K562 (cell line): ENCODE results near the gene FAM174C. TPM values are rescaled to one million over a fixed set of nuclear protein-coding genes. Genes with fewer than 3 reads are reported as not detected.

ENCODE experiments used
- ATAC-seq: fragments of 200-7000 bp; cut with Tn5 transposase; 3 replicates; pipeline ENCODE4 v1.9.1; 2020; ENCODE audit warnings: moderate library complexity
- BruUV-seq: library from RNA; stranded (reverse); fragments of 400-500 nt; replicated peaks from 2 replicates; lab custom pipeline; 2021; lab: Mats Ljungman, UMichigan
- CTCF ChIA-PET: fragments of 300-600 bp; formaldehyde crosslinking; extraction: SDS; loops from one replicate; lab custom pipeline; 2021; ENCODE audit warnings: low intra/inter-chr PET ratio; lab: Yijun Ruan, JAX
- POLR2A ChIA-PET: fragments of 300-600, 350-650 bp; sonication (Branson Sonifier 250); formaldehyde crosslinking; extraction: SDS; loops from one replicate; lab custom pipeline; 2021; ENCODE audit warnings: antibody characterized with exemption, inconsistent platforms; lab: Yijun Ruan, JAX
- DNase-seq, 4 experiments: peaks; one replicate each; pipeline versions ENCODE4 v3.0.0 to v3.0.0-alpha.2; 2011 to 2018; ENCODE audit warnings: low spot score in 3 of 4, mixed read lengths in 3 of 4; ENCODE audit errors: extremely low read depth in 1 of 4
- FAIRE-seq: peaks from 2 replicates; lab custom pipeline; 2011; peaks lifted over from hg19 to GRCh38; lab: Jason Lieb, UNC
- H2AFZ ChIP-seq: 2 replicates; pipeline ENCODE4 v1.6.0; 2011; ENCODE audit warnings: low read depth, low read length, control low read depth, inconsistent platforms
- H3K27ac ChIP-seq: fragments of 200-600 bp; 3 replicates; pipeline ENCODE4 v1.8.0; 2011; ENCODE audit warnings: low read depth, mild to moderate bottlenecking, control low read depth, inconsistent platforms, low read length, moderate library complexity, mixed read lengths; ENCODE audit errors: extremely low read depth
- H3K27me3 ChIP-seq, 2 experiments: fragments of 300-600 bp in 1 of 2; 2 replicates in 1 of 2; 3 replicates in 1 of 2; pipeline versions ENCODE4 v1.6.0 to v1.8.0; 2011; ENCODE audit warnings: inconsistent platforms in 2 of 2, low read length in 2 of 2, mild to moderate bottlenecking in 1 of 2, mixed read lengths in 1 of 2, moderate library complexity in 1 of 2; ENCODE audit not compliant: control insufficient read depth in 2 of 2, insufficient read depth in 2 of 2
- H3K36me3 ChIP-seq: fragments of 300-600 bp; 3 replicates; pipeline ENCODE4 v1.8.0; 2011; ENCODE audit warnings: mild to moderate bottlenecking, low read length, inconsistent platforms; ENCODE audit not compliant: control insufficient read depth, insufficient read depth
- H3K4me1 ChIP-seq, 2 experiments: fragments of 200-600 bp in 1 of 2; replicated peaks in 1 of 2; 2 replicates in 1 of 2; 3 replicates in 1 of 2; pipeline versions ENCODE4 v1.5.1 to v1.8.0; 2011; ENCODE audit warnings: inconsistent platforms in 2 of 2, low read length in 2 of 2, mild to moderate bottlenecking in 1 of 2, mixed read lengths in 1 of 2, moderate library complexity in 1 of 2; ENCODE audit not compliant: control insufficient read depth in 2 of 2, insufficient read depth in 2 of 2
- H3K4me2 ChIP-seq: 2 replicates; pipeline ENCODE4 v1.6.1; 2011; ENCODE audit warnings: low read length, control low read depth, inconsistent platforms, mixed read lengths; ENCODE audit not compliant: insufficient read depth
- H3K4me3 ChIP-seq: fragments of 200-600 bp; sonication (generic), shearing (Covaris generic); 2 replicates; pipeline ENCODE4 v1.5.1; 2016; ENCODE audit warnings: control low read depth, inconsistent platforms
- H3K79me2 ChIP-seq: fragments of 200-600 bp; 3 replicates; pipeline ENCODE4 v1.8.0; 2011; ENCODE audit warnings: low read length, inconsistent platforms; ENCODE audit not compliant: control insufficient read depth, insufficient read depth
- H3K9ac ChIP-seq, 2 experiments: 2 replicates each; pipeline versions ENCODE4 v1.6.0 to v1.6.1; 2011; ENCODE audit warnings: low read depth in 2 of 2, low read length in 2 of 2, control low read depth in 1 of 2, inconsistent platforms in 1 of 2, mild to moderate bottlenecking in 1 of 2, mixed read lengths in 1 of 2; ENCODE audit not compliant: insufficient read depth in 1 of 2
- H3K9me1 ChIP-seq: one replicate; pipeline ENCODE4 v1.6.0; 2011; ENCODE audit warnings: inconsistent platforms, mild to moderate bottlenecking, low read length, moderate library complexity; ENCODE audit not compliant: control insufficient read depth, insufficient read depth
- H3K9me3 ChIP-seq: replicated peaks from 2 replicates; pipeline ENCODE4 v1.5.1; 2011; ENCODE audit warnings: low read depth, low read length, inconsistent platforms; ENCODE audit not compliant: control insufficient read depth, insufficient read depth
- H4K20me1 ChIP-seq: replicated peaks from 2 replicates; pipeline ENCODE4 v1.6.1; 2011; ENCODE audit warnings: low read length, inconsistent platforms, mixed read lengths; ENCODE audit not compliant: control insufficient read depth, insufficient read depth
- EGR1 ChIP-seq: fragments of 450-650 bp; conservative IDR thresholded peaks from 2 replicates; pipeline ENCODE4 v1.6.1; 2017; ENCODE audit warnings: mild to moderate bottlenecking
- ERF ChIP-seq: fragments of 450-650 bp; formaldehyde crosslinking; IDR thresholded peaks from 2 replicates; pipeline ENCODE4 v1.4.0; 2020; ENCODE audit warnings: mild to moderate bottlenecking, mixed read lengths
- EZH2 ChIP-seq: IDR thresholded peaks from 2 replicates; pipeline ENCODE4 v1.6.1; 2012; ENCODE audit warnings: low read depth, mild to moderate bottlenecking, inconsistent platforms, low read length, borderline replicate concordance
- FOXP4 ChIP-seq: sonication (generic); formaldehyde crosslinking; IDR thresholded peaks from 2 replicates; pipeline ENCODE4 v1.8.0; 2022; ENCODE audit warnings: mild to moderate bottlenecking, missing genetic modification reagents, borderline replicate concordance
- KDM1A ChIP-seq, 2 experiments: fragments of 450-650 bp; IDR thresholded peaks; 2 replicates each; pipeline ENCODE4 v1.6.1; 2016; ENCODE audit warnings: mild to moderate bottlenecking in 2 of 2
- SMARCC2 ChIP-seq: fragments of 450-650 bp; IDR thresholded peaks from 2 replicates; pipeline ENCODE4 v1.6.1; 2017; ENCODE audit warnings: antibody characterized with exemption, moderate library complexity, mild to moderate bottlenecking, low read depth
- ZMIZ1 ChIP-seq, 2 experiments: fragments of 150-350 bp in 1 of 2; IDR thresholded peaks; 2 replicates each; pipeline ENCODE4 v1.6.1; 2012 to 2016; ENCODE audit warnings: low read depth in 2 of 2, low read length in 2 of 2, mild to moderate bottlenecking in 1 of 2, moderate library complexity in 1 of 2
- WGBS: fragments of 100-300 bp; shearing (Covaris generic); methylation state at CpG from one replicate; pipeline ENCODE4 v1.1.6; 2016; ENCODE audit warnings: low coverage, mixed read lengths; ENCODE audit not compliant: insufficient coverage; ENCODE audit errors: missing lambda C conversion rate; 5-methylcytosine and 5-hydroxymethylcytosine counted together
- in situ Hi-C: fragments of 300-500 bp; cut with MboI; formaldehyde crosslinking; loops from 4 replicates; pipeline ENCODE4 v1.15.0; 2018; ENCODE audit warnings: inconsistent platforms, mixed read lengths
- intact Hi-C: fragments of 100-400 bp; cut with micrococcal nuclease; formaldehyde crosslinking; loops from 2 replicates; pipeline ENCODE4 v1.14.2; 2022
- polyA plus RNA-seq, 8 experiments: library from polyadenylated mRNA; depleted of rRNA in 4 of 8; stranded (reverse) in 5 of 8; unstranded in 3 of 8; fragments of >200 nt; fragmentation: Nextera tagmentation in 2 of 8; fragmentation: Illumina TruSeq in 1 of 8; extraction: Ambion mirVana in 2 of 8; extraction: Trizol in 1 of 8; gene quantifications; 2 replicates each; pipeline versions ENCODE4 v1.2.1 to v1.2.3, GENCODE V29; 2011 to 2014; ENCODE audit warnings: inconsistent platforms in 1 of 8, missing spikeins in 1 of 8
- total RNA-seq, 7 experiments: library from RNA; depleted of rRNA in 6 of 7; stranded (reverse); fragments of >200 nt in 6 of 7; fragmentation: Illumina TruSeq in 2 of 7; extraction: Trizol in 2 of 7; gene quantifications; 2 replicates each; pipeline versions ENCODE4 v1.2.1 to v1.2.3, GENCODE V29; 2011 to 2021; ENCODE audit warnings: low replicate concordance in 1 of 7

The FAM174C gene
- total and polyA plus RNA-seq, 9 of the 15 experiments (the other 6 are each of a cell fraction or from before 2014, with no cell fraction given), result 0.66 to 89.6 (median 20.3) TPM

GRCh38 chr19:1263188-1263587 is 12.1 kb upstream of the FAM174C start:
- Histone ChIP-seq H3K36me3 (peaks cover 5% of the 10 kb centered on the region; the same call in 2 of the 3 replicates), H3K79me2 (peaks cover 16% of the 10 kb centered on the region), H3K9me3 (no peaks in the 10 kb centered on the region), H3K4me1 (peaks cover 67 to 95% of the 10 kb centered on the region in 2 experiments), H3K27me3 (no peaks in the 10 kb centered on the region), H3K4me2 (no peak overlapping the region), H3K4me3 (no peak overlapping the region), H3K27ac (peak overlapping the region; percentile 37; the same call in 2 of the 3 replicates), H4K20me1 (0 out of 2 replicates have a peak, but pooled peaks cover 3% of the 10 kb centered on the region), H3K9me1 (no peaks in the 10 kb centered on the region), H2AFZ (no peak overlapping the region), H3K9ac (peak overlapping the region in 1 of 2 experiments; percentile 92; a peak in 2 of 4 replicates)
- 60% methylated on average over 5 of the region's 5 CpGs for WGBS
- intact Hi-C loops, result no loop called here
- FAIRE-seq, result no peak
- no TSS peak for BruUV-seq
- DNase-seq, result no peak
- POLR2A ChIA-PET, result interaction anchor here (2.6 kb wide), 1 partner anchor 10 kb away, joined by 14 read pairs; no protein-coding TSS in a partner anchor
- CTCF ChIA-PET, result no interaction called here
- TF ChIP-seq ERF (CRISPR knock-in tag), result no peak
- 0 out of 2 replicates have a peak, but pooled peaks have one; percentile 29 for TF ChIP-seq EGR1
- in situ Hi-C loops, result no loop called here
- ATAC-seq, result no peak

GRCh38 chr19:1264801-1265614 is 10.3 kb upstream of the FAM174C start:
- Histone ChIP-seq H2AFZ (no peak overlapping the region), H3K4me2 (peak overlapping the region; percentile 37; the same call in 1 of the 2 replicates), H3K9me3 (no peaks in the 10 kb centered on the region), H3K27me3 (no peaks in the 10 kb centered on the region), H3K79me2 (peaks cover 22% of the 10 kb centered on the region), H3K4me1 (peaks cover 56 to 95% of the 10 kb centered on the region in 2 experiments), H4K20me1 (peaks cover 5% of the 10 kb centered on the region), H3K9ac (peak overlapping the region in 1 of 2 experiments; percentile 83; a peak in 2 of 4 replicates), H3K27ac (no peak overlapping the region), H3K36me3 (peaks cover 3% of the 10 kb centered on the region; the same call in 1 of the 3 replicates), H3K9me1 (no peaks in the 10 kb centered on the region), H3K4me3 (no peak overlapping the region)
- in situ Hi-C loops (no loop called here), intact Hi-C loops (no loop called here)
- CTCF ChIA-PET, result no interaction called here
- BruUV-seq, result no TSS peak
- ATAC-seq, result no peak
- POLR2A ChIA-PET, result interaction anchor here (0.6 to 2.3 kb wide), 5 partner anchors 9 to 267 kb away, joined by 3 to 11 read pairs (median 3); no protein-coding TSS in a partner anchor
- 70% methylated on average over 25 of the region's 26 CpGs for WGBS
- peak in 3 of 4 experiments; percentile 50 to 78 (median 62) for DNase-seq
- FAIRE-seq, result peak; percentile 60
- TF ChIP-seq ZMIZ1 (IDR thresholded peaks at IDR 0.05; ENCODE audit: low read depth in 2 of 2, low read length in 2 of 2), result no peak
- no peak for TF ChIP-seq EZH2
- TF ChIP-seq FOXP4 (CRISPR knock-in tag), result no peak
- no peak for TF ChIP-seq SMARCC2
- TF ChIP-seq KDM1A (IDR thresholded peaks at IDR 0.05), result peak; percentile 32 to 40; a peak in 1 of 4 replicates
